ENCODE measurements around the gene CPEB1.

Gene CPEB1

GRCh38 chr15:82647045-82647834 lies at the start of gene CPEB1:
CPEB1 (minus strand) TSS chr15:82647363; CDS start chr15:82628459, 18,904 bp downstream.
- DNase-seq (ENCODE audit: low spot score) = no peak

- DNase-seq (ENCODE audit: low spot score) = no peak
These were observed 45.0 kb upstream of the CPEB1 start for GRCh38 chr15:82692171-82692570.

- DNase-seq (ENCODE audit: low spot score) = no peak
These were observed 42.0 kb upstream of the CPEB1 start for GRCh38 chr15:82689147-82689546.

GRCh38 chr15:82688691-82689090 lies 41.5 kb upstream of the CPEB1 start:
- DNase-seq (ENCODE audit: low spot score) = no peak

- no peak for DNase-seq (ENCODE audit: low spot score)
These were observed 34.2 kb upstream of the CPEB1 start for GRCh38 chr15:82681371-82681770.

GRCh38 chr15:82680200-82681102 lies 33.3 kb upstream of the CPEB1 start:
- no peak for DNase-seq (ENCODE audit: low spot score)

- no peak for DNase-seq (ENCODE audit: low spot score)
These were observed 32.5 kb upstream of the CPEB1 start for GRCh38 chr15:82679626-82680199.

- DNase-seq (ENCODE audit: low spot score) = no peak
These were observed 30.7 kb upstream of the CPEB1 start for GRCh38 chr15:82677720-82678323.

- DNase-seq (ENCODE audit: low spot score) = no peak
These were observed 27.7 kb upstream of the CPEB1 start for GRCh38 chr15:82674873-82675272.

- DNase-seq (ENCODE audit: low spot score) = no peak
These were observed 23.5 kb upstream of the CPEB1 start for GRCh38 chr15:82670699-82671098.

GRCh38 chr15:82666606-82667005 lies 19.4 kb upstream of the CPEB1 start:
- no peak for DNase-seq (ENCODE audit: low spot score)

- no peak for DNase-seq (ENCODE audit: low spot score)
These were observed 16.9 kb upstream of the CPEB1 start for GRCh38 chr15:82664021-82664420.

- DNase-seq (ENCODE audit: low spot score) = peak; percentile 84
These were observed 16.0 kb upstream of the CPEB1 start for GRCh38 chr15:82663186-82663600.

- DNase-seq (ENCODE audit: low spot score) = no peak
These were observed 15.5 kb upstream of the CPEB1 start for GRCh38 chr15:82662641-82663040.

GRCh38 chr15:82660378-82660777 lies 13.2 kb upstream of the CPEB1 start:
- no peak for DNase-seq (ENCODE audit: low spot score)

GRCh38 chr15:82656641-82657266 lies 9.6 kb upstream of the CPEB1 start:
- DNase-seq (ENCODE audit: low spot score) = no peak

- no peak for DNase-seq (ENCODE audit: low spot score)
These were observed 8.4 kb upstream of the CPEB1 start for GRCh38 chr15:82655606-82656005.

- no peak for DNase-seq (ENCODE audit: low spot score)
These were observed 6.5 kb upstream of the CPEB1 start for GRCh38 chr15:82653483-82654168.

- DNase-seq (ENCODE audit: low spot score) = no peak
These were observed 4.5 kb upstream of the CPEB1 start for GRCh38 chr15:82651708-82652107.

GRCh38 chr15:82650046-82650670 lies 3.0 kb upstream of the CPEB1 start:
- DNase-seq (ENCODE audit: low spot score) = no peak

Data from HuH-7 (cell line).